Left ventricle myocardium inferior (tissue), 1 donor: ENCODE data around the gene ESX1. TPM values are rescaled to one million over a fixed set of nuclear protein-coding genes. Genes with fewer than 3 reads are reported as not detected.
A peak's percentile ranks its signal among the peaks of the same experiment; 100 is the strongest.

Source experiments
- DNase-seq: peaks from one replicate; pipeline ENCODE4 v3.0.0-alpha.2; 2020
- H3K27ac ChIP-seq: fragments of 200-600 bp; replicated peaks from 2 replicates; pipeline ENCODE4 v1.8.0; 2021
- H3K27me3 ChIP-seq: fragments of 200-600 bp; 2 replicates; pipeline ENCODE4 v1.8.0; 2021; ENCODE audit warnings: low read depth
- H3K36me3 ChIP-seq: fragments of 200-600 bp; 2 replicates; pipeline ENCODE4 v1.8.0; 2021
- H3K4me1 ChIP-seq: fragments of 200-600 bp; 2 replicates; pipeline ENCODE4 v1.8.0; 2021
- H3K4me3 ChIP-seq: fragments of 200-600 bp; 2 replicates; pipeline ENCODE4 v1.8.0; 2021; ENCODE audit warnings: mild to moderate bottlenecking, moderate library complexity
- H3K9me3 ChIP-seq: fragments of 200-600 bp; replicated peaks from 2 replicates; pipeline ENCODE4 v1.8.0; 2021
- CTCF ChIP-seq: fragments of 200-600 bp; IDR thresholded peaks from 2 replicates; pipeline ENCODE4 v1.8.0; 2021; ENCODE audit warnings: antibody characterized with exemption, mild to moderate bottlenecking, borderline replicate concordance
- intact Hi-C: fragments of 100-400 bp; cut with micrococcal nuclease; formaldehyde crosslinking; loops from one replicate; pipeline ENCODE4 v1.11.0; 2022
- total RNA-seq: library from RNA; stranded (reverse); fragmentation: NEBNext Ultra II Directional; extraction: Animal tissue kit (Norgen Biotek cat#: 25700); gene quantifications from one replicate; pipeline ENCODE4 v1.2.1, GENCODE V29; 2021
- donor health status: DM: no; HTN: yes; CAD: no; lungs with severe emphysema.

The ESX1 gene
- total RNA-seq, 1 donor from 2014 or later: not detected

GRCh38 chrX:104284507-104284906 is 29.8 kb upstream of the ESX1 start:
- no peak for TF ChIP-seq CTCF
- intact Hi-C loops: no loop called here
- H3K4me3 ChIP-seq: no peak overlapping the region

GRCh38 chrX:104282166-104282725 is 27.5 kb upstream of the ESX1 start:
- no peaks in the 10 kb centered on the region for H3K9me3 ChIP-seq
- peaks cover 6% of the 10 kb centered on the region for H3K4me1 ChIP-seq
- H3K4me3 ChIP-seq: no peak overlapping the region
- peak overlapping the region; percentile 64 for H3K27ac ChIP-seq
- no peak for TF ChIP-seq CTCF
- no peak for DNase-seq
- intact Hi-C loops: no loop called here
- no peaks in the 10 kb centered on the region for H3K36me3 ChIP-seq
- no peaks in the 10 kb centered on the region for H3K27me3 ChIP-seq

More at GRCh38 chrX:104284507-104284906, 29.8 kb upstream of the ESX1 start:
- no peaks in the 10 kb centered on the region for H3K36me3 ChIP-seq
- no peak overlapping the region for H3K27ac ChIP-seq
- H3K4me1 ChIP-seq: peaks cover 6% of the 10 kb centered on the region
- no peaks in the 10 kb centered on the region for H3K27me3 ChIP-seq
- no peaks in the 10 kb centered on the region for H3K9me3 ChIP-seq
- no peak for DNase-seq

- Histone ChIP-seq H3K36me3 (no peaks in the 10 kb centered on the region), H3K4me3 (no peak overlapping the region), H3K27ac (peak overlapping the region; percentile 64), H3K27me3 (no peaks in the 10 kb centered on the region), H3K4me1 (peaks cover 6% of the 10 kb centered on the region), H3K9me3 (no peaks in the 10 kb centered on the region)
- no peak for DNase-seq
- intact Hi-C loops: no loop called here
- TF ChIP-seq CTCF: no peak
Observed at GRCh38 chrX:104281564-104281963, 26.8 kb upstream of the ESX1 start.

- Histone ChIP-seq H3K4me1 (peaks cover 6% of the 10 kb centered on the region), H3K4me3 (no peak overlapping the region), H3K27me3 (no peaks in the 10 kb centered on the region), H3K9me3 (no peaks in the 10 kb centered on the region), H3K36me3 (no peaks in the 10 kb centered on the region), H3K27ac (no peak overlapping the region)
- intact Hi-C loops: no loop called here
- DNase-seq: no peak
- no peak for TF ChIP-seq CTCF
Observed at GRCh38 chrX:104280609-104281008, 25.9 kb upstream of the ESX1 start.

- no peaks in the 10 kb centered on the region for H3K9me3 ChIP-seq
- no peaks in the 10 kb centered on the region for H3K27me3 ChIP-seq
- H3K4me3 ChIP-seq: peak overlapping the region; percentile 43
- TF ChIP-seq CTCF: peak; percentile 63
- peak; percentile 31 for DNase-seq
- H3K36me3 ChIP-seq: no peaks in the 10 kb centered on the region
- no peaks in the 10 kb centered on the region for H3K4me1 ChIP-seq
- H3K27ac ChIP-seq: no peak overlapping the region
- intact Hi-C loops: no loop called here
Observed at GRCh38 chrX:104270916-104271512, 16.3 kb upstream of the ESX1 start.
